ENCODE results near the gene DOCK1. TPM values are rescaled to one million over a fixed set of nuclear protein-coding genes. Genes with fewer than 3 reads are reported as not detected.

DOCK1 gene
- polyA plus RNA-seq, 1 of the 3 experiments (the other 2 are of a cell fraction), result 15.5 TPM

DNA sequence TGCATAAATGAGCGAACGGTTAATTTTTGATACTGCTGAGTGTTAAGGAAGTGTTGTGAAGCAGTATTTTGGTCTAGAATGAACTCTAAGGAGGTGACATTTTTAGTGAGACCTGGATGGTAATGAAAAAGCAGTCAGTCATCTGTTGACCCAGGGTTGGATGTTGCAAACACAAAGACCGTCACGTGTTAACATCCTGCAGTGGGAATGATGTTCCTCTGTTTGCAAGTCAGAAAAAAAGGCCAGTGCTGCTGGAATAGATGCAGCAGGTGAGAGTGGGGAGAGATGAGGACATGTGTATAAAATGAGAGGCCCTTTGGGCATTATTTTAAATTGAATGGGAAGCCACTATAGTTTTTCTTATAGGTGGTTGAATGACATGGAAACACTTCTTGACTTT lies 251.9 kb downstream of the DOCK1 start:
- H3K4me3 ChIP-seq (ENCODE audit: low read depth in 2 of 2, low read length in 1 of 2), result no peak overlapping the region
- WGBS (ENCODE audit: low lambda C conversion rate), result 94% methylated on average over 4 of the region's 4 CpGs
- no peaks in the 10 kb centered on the region for H3K9me3 ChIP-seq
- no peak overlapping the region for H3K4me2 ChIP-seq
- H2AFZ ChIP-seq (ENCODE audit: low read depth), result no peak overlapping the region
- H3K9ac ChIP-seq, result no peak overlapping the region
- no peak for TF ChIP-seq SMC3 (IDR thresholded peaks at IDR 0.05; ENCODE audit: low read depth, low read length)
- TF ChIP-seq, protein P1, sequence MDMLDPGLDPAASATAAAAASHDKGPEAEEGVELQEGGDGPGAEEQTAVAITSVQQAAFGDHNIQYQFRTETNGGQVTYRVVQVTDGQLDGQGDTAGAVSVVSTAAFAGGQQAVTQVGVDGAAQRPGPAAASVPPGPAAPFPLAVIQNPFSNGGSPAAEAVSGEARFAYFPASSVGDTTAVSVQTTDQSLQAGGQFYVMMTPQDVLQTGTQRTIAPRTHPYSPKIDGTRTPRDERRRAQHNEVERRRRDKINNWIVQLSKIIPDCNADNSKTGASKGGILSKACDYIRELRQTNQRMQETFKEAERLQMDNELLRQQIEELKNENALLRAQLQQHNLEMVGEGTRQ (IDR thresholded peaks at IDR 0.05; ENCODE audit: borderline replicate concordance, low read depth, low read length), result no peak
- TF ChIP-seq POLR2AphosphoS5 (IDR thresholded peaks at IDR 0.05; ENCODE audit: low read depth, low read length), result no peak
- TF ChIP-seq MEF2A (IDR thresholded peaks at IDR 0.05; ENCODE audit: borderline replicate concordance, low read depth), result no peak
- TF ChIP-seq TAF1 (IDR thresholded peaks at IDR 0.05; ENCODE audit: borderline replicate concordance, low read depth, low read length), result no peak
- no peak for TF ChIP-seq FOXM1 (IDR thresholded peaks at IDR 0.05; ENCODE audit: low read depth)
- no peak for TF ChIP-seq ELF1 (IDR thresholded peaks at IDR 0.05)
- no peak for TF ChIP-seq CTCF (IDR thresholded peaks at IDR 0.05)
- no peak for TF ChIP-seq GATA2 (CRISPR knock-in tag; IDR thresholded peaks at IDR 0.05)
- no peaks in the 10 kb centered on the region for H3K27me3 ChIP-seq (ENCODE audit: insufficient read depth)
- peaks cover 0 to 9% of the 10 kb centered on the region in 2 experiments; a peak in 2 of 4 replicates for H3K4me1 ChIP-seq (ENCODE audit: control insufficient read depth in 1 of 2, insufficient read depth in 2 of 2, low read depth in 1 of 2, low read length in 1 of 2)
- DNase-seq, result no peak
- H3K36me3 ChIP-seq (replicated peaks in 1 of 2; ENCODE audit: control insufficient read depth in 1 of 2, insufficient read depth in 2 of 2, low read length in 1 of 2), result peaks cover 0 to 2% of the 10 kb centered on the region in 2 experiments
- no peaks in the 10 kb centered on the region for H3K79me2 ChIP-seq (ENCODE audit: insufficient read depth)
- 0 out of 2 replicates have a peak, but pooled peaks cover 3% of the 10 kb centered on the region for H4K20me1 ChIP-seq (ENCODE audit: insufficient read depth)
- no peak overlapping the region for H3K27ac ChIP-seq (ENCODE audit: low read depth in 2 of 2, low read length in 1 of 2)
- POLR2A ChIA-PET, result no interaction called here
- H3K9me2 ChIP-seq, result no peaks in the 10 kb centered on the region
- CTCF ChIA-PET, result no interaction called here
- no peaks in the 10 kb centered on the region for H3F3A ChIP-seq (replicated peaks; ENCODE audit: insufficient read depth)

- H3K9me2 ChIP-seq, result no peaks in the 10 kb centered on the region
- H3F3A ChIP-seq (replicated peaks; ENCODE audit: insufficient read depth), result no peaks in the 10 kb centered on the region
- no peak overlapping the region for H3K4me2 ChIP-seq
- no peaks in the 10 kb centered on the region for H3K27me3 ChIP-seq (ENCODE audit: insufficient read depth)
- 67% methylated on average over 2 of the region's 2 CpGs for WGBS (ENCODE audit: low lambda C conversion rate)
- no peak overlapping the region for H2AFZ ChIP-seq (ENCODE audit: low read depth)
- no peaks in the 10 kb centered on the region for H3K79me2 ChIP-seq (ENCODE audit: insufficient read depth)
- H3K9ac ChIP-seq, result no peak overlapping the region
- TF ChIP-seq FOXM1 (IDR thresholded peaks at IDR 0.05; ENCODE audit: low read depth), result no peak
- no peak overlapping the region; a peak in 1 of 4 replicates for H3K27ac ChIP-seq (ENCODE audit: low read depth in 2 of 2, low read length in 1 of 2)
- CTCF ChIA-PET, result interaction anchor here (1.5 kb wide), 1 partner anchor 12 kb away, joined by 3 read pairs; no protein-coding TSS in a partner anchor
- H3K4me3 ChIP-seq (ENCODE audit: low read depth in 2 of 2, low read length in 1 of 2), result no peak overlapping the region
- peaks cover 0 to 4% of the 10 kb centered on the region in 2 experiments; a peak in 2 of 4 replicates for H3K4me1 ChIP-seq (ENCODE audit: control insufficient read depth in 1 of 2, insufficient read depth in 2 of 2, low read depth in 1 of 2, low read length in 1 of 2)
- H3K9me3 ChIP-seq, result no peaks in the 10 kb centered on the region
- H3K36me3 ChIP-seq (replicated peaks in 1 of 2; ENCODE audit: control insufficient read depth in 1 of 2, insufficient read depth in 2 of 2, low read length in 1 of 2), result peaks cover 0 to 2% of the 10 kb centered on the region in 2 experiments
- H4K20me1 ChIP-seq (ENCODE audit: insufficient read depth), result 0 out of 2 replicates have a peak, but pooled peaks cover 3% of the 10 kb centered on the region
- POLR2A ChIA-PET, result no interaction called here
- DNase-seq, result no peak
These were observed 252.4 kb downstream of the DOCK1 start for GRCh38 chr10:127157506-127158200.

All from SK-N-SH (cell line).